Activated CD4-positive, alpha-beta T cell treated with anti-CD3 and anti-CD28 coated beads, Interleukin-2, amount 50 U/mL, for 16 hours (primary cell): Measurements from ENCODE around the gene VPS13C.
"Not testable (repeated sequence)": the region's sequence is repeated elsewhere in the genome, so short reads cannot be mapped to it uniquely, and the experiment has no call there.

Experiments used
- DNase-seq: peaks from one replicate; pipeline ENCODE4 v3.0.0-alpha.2; 2020

VPS13C gene

DNA sequence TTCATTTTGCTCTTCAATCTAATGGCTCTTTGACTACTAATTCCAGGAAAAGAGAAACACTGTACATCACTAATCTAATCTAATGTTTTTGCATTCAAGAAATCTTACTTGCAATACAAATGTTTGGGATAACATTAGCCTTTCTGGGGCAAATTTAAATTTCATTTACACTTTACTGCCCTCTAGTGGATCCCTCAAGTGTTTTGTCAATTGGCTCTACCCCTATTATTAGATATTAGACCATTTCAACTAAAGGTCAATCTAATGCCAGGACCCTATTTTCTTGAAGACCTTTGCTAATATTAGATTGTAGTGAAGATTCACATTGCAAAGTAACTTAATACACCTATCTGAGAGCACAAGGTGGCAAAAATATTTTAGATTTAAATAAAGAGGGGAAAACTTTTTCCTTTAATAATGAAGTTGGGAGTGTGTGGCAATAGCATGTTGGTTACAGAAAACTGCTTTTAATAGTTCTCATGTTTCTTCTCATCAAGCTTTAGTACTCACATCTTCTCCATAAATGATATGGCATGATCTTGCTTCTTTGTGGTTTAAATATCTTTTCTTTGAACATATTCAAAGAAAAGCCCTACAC lies 11.6 kb upstream of the VPS13C start:
- peak; percentile 40 for DNase-seq

DNA sequence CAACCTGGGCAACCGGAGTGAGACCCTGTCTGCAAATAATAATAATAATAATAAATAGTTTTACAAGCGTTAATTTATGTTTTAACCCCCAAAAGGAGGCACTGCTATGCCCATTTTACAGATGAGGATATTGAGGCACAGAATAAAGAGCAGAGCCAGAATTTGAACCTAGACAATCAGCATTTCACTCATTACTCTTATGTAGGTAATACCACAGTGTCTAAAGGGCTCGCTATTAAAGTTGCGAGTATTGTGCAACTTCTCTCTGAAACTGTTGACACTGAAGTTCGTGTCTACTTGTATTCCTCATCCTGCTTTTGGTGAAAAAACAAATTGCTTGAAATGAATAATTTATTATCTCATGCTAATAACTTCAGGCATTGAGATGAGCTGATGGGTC lies 9.3 kb upstream of the VPS13C start:
- DNase-seq, result no peak

DNA sequence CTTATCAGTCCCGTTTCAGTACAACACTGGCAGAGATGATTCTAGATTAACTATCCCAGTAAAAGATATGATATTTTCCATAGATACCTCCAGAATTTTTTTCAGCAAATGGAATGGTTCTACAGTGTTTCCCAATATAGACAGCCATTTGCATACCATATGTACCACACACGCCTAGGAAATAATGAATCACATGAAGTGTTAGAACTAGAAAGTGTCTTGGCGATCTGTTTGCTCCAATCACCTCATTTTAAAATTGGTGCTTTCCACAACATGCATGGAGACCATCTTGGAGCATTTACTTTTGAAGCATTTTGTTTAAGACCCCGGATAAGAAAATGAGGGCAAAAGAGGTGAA lies 8.5 kb upstream of the VPS13C start:
- no peak for DNase-seq

DNA sequence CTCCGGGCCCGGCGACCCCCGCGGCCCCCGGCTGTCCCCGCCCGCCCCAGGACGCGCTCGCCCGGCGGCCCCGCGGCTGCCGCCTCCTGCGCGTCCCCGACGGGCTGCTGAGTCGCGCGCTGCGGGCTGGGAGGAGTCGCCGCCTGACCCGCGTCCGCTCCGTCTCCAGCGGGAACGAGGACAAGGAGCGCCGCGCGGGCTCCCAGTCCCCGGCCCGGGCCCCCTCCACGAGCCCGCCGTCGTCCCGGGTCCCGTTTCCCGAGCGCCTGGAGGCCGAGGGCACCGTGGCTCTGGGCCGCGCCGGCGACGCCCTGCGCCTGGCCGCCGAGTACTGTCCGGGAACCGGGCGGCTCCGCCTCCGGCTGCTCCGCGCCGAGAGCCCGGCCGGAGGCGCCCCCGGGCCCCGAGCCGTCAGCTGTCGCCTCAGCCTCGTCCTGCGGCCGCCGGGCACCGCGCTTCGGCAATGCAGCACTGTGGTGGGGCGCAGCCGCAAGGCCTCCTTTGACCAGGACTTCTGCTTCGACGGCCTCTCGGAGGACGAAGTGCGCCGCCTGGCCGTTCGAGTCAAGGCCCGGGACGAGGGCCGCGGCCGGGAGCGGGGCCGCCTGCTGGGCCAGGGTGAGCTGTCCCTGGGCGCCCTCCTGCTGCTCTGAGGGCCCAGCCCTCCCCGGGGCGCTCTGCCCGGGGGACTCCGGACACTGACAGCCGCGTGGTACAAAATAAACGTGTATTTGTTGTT lies 8.0 kb upstream of the VPS13C start:
- no peak for DNase-seq

DNA sequence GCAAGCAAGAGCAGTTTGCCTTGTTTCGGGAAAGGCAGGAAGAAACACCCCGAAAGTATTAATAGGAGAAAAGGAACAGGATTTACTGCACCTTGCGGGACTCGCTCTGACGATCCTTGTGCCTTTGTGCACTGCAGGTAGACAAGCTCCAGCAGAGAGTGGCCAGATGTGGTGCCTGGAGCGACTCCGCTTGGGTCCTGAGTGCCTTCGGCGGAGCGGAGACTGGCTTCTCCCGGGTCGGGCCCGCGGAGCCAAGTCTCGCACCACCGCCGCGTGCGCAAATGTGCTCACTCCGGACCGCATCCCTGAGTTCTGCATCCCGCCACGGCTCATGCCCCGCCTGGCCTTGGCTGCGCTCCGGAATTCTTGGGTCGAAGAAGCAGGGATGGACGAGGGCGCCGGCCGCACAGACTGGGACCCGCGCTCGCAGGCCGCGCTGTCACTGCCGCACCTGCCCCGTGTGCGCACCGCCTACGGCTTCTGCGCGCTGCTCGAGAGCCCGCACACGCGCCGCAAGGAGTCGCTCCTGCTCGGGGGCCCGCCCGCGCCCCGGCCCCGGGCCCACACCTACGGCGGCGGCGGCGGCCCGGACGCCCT lies 7.3 kb upstream of the VPS13C start:
- DNase-seq, result no peak

DNA sequence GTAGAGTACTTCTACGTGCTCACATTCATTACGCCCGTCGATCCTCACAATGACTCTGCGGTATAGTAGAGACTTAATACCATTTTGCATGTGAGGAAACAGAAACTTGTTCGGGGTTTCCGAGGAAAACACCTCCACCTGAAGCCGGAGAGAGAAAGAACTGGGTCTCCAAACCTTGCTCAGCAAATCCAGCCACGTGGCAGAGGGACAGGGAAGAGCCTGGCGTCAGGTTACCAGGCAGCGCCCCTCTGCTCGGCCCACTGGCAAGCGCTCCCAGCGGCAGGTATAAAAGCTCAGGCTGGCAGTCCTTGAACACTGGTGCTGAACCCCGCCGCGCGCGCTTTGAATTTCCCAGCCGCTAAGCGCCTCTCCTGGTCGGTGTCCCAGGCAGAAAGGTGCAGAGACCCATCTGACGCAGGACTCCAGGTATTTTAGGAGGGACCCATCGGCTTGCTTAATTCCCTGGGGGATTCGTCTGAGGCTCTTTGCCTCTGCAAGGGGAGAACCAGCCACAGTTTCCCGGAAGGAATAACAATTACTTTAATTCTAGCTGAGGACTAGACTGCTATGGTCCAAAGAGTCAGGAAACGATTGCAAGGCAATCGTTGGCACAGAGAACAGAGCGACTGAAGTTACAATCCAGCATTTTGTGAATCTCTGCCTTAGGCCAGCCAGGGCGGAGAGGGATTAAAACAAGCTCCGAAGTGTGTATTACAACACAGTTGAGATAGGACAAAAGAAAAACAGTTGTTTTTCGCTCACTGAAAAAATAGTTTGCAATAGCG lies 6.6 kb upstream of the VPS13C start, which contains the start of gene C2CD4A:
TSS of gene C2CD4A (plus strand) at position 315 of the 785 bp plus-strand sequence. CDS start 637 bp downstream, outside the sequence.
- DNase-seq, result no peak

DNA sequence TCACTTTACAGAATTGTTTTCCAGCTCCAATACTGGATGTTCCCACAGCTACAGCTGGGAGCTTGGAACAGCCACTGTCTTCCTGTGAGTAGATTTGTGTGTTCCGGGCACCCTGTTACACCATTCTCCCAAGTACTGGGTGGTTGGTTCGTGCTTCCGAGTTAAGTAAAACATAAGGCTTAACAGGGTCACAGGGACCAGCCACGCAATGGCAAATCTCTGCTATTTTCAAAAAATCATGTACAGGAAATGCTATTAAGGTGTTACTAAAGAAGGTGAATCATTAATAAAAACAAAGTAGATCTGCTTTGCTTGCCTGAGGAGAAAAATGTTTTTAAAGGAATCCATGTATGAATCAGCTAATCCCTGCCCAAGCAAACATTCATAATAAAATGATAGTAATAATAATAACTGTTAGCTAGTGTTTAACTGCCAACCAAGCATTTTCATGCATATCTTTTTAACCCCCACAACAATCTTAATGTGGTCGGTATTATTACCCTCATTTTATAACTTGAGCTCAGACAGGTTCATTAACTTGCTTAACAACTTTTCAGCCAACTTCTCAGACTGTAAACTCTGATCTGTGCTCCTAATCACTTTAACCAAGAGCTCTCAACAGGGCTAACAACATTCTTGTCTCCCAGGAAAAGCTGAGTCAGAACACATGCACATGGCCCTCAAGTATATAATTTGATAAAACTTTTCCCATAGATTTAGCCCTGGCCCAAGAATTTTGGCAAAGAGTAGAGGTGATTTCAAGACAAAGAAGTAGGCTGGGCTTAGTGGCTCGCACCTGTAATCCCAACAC lies 3.8 kb upstream of the VPS13C start:
- DNase-seq, result no peak

DNA sequence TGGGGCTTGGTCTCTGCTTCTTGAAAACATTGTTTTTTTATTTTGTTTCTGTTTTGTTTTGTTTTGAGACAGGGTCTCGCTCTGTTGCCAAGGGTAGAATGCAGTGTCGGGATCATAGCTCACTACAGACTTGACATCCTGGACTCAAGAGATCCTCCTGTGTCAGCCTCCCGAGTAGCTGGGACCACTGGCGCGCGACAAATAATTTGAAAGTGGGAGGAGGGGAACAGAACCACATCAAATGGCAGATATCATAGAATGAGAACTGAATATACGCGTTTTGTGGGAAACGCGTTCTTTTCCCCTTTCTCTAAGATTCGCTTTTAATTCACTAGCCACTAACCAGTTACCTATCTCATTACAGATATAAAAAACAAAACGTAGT lies 641 bp upstream of the VPS13C start:
- DNase-seq, result no peak

DNA sequence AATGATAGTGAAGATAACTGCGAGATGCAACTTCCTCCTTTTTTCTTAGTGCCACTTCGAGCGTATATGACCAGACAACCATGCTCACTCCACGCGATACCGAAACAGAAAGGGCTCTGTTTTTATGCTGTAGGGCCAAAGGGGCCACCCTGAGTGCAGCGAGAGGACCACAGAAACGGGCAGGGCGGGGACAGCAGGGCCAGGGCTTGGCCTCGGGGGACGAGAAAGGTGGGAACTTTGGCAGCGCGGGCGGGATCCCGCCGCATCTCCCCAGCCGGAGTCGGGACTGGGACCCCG lies 483 bp downstream of the VPS13C start:
- DNase-seq, result peak; percentile 82

DNA sequence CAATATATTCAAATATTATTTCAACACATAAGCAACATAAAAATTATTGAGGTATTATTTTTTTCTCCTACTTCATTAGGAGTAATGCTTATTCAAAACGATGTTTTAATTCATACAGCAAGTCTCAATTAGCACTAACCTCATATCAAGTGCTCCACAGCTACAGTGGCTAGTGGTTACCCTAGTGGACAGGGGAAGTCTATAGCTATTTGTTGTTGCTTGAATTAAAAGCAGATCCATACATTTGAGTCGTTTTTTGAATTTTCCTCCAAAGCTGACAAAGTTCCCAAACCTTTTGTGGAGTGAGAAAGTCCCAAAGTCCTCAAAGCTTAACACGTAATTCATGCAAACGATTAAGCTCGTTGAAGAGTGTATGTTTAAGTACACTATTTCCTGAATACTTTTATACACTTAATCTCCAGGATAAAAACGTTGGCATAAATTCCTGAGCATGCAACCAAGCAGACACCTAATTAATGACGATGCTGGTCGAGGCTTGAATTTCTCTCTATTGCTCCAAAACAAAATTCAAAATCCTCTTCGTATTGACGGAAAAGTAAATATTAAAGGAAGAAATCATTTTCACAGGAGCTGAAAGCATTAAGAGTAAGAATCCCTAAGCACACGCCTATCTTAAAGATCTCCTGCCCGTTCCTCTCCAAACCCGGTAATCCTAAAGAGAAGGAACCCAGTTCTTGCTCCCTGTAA lies 985 bp downstream of the VPS13C start:
- DNase-seq, result no peak

DNA sequence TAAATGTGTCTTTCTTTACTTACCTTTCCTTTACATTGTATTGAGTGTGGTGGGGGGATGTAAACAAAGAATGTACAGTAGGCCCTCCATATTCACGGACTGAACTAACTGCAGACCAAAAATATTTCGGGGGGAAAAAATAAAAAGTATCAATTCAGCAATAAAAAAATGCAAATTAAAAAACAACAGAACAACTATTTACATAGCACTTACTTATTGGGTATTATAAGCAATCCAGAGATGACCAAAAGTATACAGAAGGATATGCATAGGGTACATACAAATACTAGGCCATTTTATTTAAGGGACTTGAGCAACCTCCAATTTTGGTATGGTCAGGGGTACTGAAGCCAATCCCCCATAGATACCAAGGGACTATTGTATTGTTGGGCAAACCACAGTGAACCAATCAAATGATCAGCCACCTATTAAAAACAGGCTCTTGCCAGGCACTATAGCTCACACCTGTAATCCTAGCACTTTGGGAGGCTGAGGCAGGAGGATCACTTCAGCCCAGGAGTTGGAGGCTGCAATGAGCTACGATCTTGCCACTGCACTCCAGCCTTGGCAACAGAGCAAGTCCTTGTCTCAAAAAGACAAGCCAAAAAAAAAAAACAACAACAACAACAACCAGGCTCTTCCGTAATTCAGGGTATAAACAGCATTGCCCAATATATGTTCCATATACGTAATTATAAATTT lies 1.8 kb downstream of the VPS13C start:
- DNase-seq, result no peak

DNA sequence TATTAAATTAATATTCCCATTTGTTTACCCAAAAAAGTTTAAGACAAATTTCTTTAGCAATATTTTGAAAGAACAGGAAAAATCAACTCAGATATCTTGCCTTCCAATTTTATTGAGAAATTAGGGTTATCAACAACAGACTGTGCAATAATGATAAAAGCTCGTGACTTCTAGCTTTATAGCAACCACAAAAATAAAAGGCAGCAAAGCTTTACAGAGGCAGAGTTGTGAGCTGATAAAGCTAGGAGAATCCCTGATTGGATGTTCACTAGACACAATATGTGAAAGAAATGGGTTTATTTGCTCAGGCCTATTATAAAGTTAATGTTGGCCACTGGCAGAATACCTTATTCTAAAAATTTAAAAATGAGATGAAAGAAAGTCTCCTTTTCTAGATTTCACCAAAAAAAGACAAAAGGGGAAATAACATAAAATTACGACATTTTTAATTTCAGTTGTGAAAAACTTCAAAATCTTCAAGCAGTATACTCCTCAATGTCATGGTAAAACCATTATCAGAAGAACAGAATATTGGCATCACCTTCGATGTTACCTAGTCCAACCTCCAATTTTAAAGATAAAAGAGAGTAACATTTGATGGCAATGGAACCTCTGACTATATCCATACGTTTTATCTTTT lies 2.8 kb downstream of the VPS13C start:
- DNase-seq, result no peak

DNA sequence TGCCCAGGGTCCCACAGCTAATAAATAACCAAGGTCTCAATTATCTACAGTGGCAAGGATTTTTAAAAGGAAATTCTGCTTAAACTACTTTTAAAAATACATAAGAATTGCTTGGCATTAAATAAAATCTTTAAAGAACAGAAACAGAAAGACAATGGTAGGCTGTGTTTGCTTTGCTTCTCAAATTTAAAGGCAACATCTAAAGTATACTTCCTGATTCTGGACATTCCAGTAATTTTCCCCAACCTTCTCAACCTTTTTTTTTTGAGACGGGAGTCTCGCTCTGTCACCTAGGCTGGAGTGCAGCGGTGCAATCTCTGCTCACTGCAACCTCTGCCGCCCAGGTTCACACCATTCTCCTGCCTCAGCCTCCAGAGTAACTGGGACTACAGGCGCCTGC lies 5.3 kb downstream of the VPS13C start:
- no peak for DNase-seq

DNA sequence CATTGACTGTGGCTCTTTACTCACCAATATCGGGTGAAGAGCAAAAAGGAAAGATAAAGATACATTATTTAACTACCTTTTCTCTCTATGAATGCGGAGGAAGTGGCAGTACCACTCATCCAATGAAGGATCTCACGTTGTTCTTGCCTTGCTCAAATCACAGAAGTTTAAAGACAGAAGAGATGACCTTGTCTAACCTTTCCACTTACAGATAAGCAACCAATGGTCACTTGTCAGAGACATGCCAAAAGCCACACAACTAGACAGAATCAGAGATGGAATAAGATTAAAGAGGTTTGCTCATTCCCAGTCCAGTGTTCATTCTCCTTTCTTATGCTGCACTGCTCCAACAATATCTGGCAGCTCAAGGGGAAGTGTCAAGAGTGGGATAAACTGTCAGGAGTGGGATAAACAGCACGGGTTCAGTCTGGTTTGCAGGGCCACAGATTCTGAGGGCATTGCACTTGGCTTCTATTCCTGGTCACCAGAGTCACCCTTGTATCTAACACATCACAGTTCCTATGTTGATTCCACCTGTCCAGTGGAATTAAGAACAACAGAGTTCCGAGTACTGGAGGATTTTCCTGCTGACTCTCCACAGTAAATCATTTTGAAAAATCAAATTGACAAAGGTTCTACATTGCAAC lies 6.7 kb downstream of the VPS13C start:
- DNase-seq, result no peak

DNA sequence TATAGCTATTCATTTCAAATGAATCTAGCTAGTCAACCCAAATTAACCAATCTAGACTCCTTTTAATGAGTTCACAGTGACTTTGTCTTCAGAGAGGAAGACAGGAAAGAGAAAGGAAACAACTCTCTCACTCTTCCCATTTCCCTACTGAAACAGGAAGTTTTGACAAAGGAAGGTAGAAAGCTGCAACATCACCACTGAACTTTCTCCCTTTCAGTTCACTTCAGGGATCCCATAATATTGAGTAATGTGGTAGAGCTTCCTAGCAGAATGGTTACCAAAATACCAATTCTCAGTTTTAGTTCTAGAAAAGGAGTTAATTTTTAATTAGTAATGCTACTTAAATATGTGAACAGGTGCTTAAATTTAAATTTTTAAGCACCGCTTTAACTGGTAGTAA lies 7.5 kb downstream of the VPS13C start:
- no peak for DNase-seq

DNA sequence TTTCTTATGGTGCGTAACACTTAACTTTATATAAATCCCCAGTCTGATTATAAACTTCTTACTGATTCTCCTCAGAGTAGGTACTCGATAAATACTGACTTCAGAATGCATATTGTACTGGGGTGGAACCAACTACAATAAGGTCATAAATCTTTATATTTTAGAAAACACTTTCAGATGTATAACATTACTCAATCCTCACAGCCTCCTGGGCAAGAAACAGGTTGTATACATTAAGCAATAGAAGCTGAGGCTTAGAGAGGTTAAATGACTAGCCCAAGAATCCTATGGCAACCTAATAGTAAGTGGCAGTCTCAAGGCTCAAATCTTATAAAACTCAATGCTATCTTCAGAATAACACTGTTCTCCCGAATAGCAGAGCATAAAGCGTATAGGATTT lies 9.1 kb downstream of the VPS13C start:
- no peak for DNase-seq

DNA sequence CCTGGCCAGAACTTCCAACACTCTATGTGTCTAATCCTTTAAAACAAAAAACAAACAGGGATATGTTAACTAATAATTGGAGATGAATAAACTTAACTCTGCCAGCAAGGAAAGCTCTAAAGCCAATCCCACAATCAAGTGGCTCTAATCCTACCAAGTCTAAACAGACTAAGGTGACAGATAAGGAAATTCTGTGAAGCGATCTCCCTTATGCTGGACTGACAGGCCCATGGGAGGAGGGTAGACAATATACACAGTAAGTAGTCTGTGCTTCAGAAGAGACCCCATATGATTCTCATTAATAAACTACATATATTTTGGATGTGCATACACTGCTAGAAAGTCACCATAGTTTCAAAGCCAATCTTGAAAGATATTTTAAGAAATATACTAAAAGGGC lies 10.1 kb downstream of the VPS13C start:
- DNase-seq, result no peak

DNA sequence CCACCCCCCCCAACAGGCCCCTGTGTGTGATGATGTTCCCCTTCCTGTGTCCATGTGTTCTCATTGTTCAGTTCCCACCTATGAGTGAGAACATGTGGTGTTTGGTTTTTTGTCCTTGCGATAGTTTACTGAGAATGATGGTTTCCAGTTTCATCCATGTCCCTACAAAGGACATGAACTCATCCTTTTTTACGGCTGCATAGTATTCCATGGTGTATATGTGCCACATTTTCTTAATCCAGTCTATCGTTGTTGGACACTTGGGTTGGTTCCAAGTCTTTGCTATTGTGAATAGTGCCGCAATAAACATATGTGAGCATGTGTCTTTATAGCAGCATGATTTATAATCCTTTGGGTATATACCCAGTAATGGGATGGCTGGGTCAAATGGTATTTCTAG lies 12.0 kb downstream of the VPS13C start:
- not testable (repeated sequence) for DNase-seq

DNA sequence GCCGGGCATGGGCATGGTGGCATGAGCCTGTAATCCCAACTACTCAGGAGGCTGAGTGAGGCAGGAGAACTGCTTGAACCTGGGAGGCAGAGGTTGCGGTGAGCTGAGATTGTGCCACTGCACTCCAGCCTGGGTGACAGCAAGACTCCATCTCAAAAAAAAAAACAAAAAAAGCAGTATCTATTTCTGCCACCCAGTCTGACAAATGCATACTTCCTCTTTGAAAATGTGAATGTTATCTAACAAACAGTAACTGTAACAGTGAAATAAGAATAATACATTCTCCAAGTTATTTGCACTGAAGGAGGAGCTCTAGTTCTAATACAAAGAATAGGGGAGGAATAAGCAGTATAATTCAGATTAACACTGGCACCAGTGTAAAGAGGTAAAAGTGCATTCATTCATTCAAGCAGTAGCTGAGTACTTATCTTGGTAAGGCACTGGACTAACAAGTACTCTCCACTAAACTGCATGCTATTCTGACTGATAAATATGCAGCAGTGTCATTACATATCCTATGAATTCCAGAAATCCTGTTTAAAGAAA lies 12.9 kb downstream of the VPS13C start:
- no peak for DNase-seq

DNA sequence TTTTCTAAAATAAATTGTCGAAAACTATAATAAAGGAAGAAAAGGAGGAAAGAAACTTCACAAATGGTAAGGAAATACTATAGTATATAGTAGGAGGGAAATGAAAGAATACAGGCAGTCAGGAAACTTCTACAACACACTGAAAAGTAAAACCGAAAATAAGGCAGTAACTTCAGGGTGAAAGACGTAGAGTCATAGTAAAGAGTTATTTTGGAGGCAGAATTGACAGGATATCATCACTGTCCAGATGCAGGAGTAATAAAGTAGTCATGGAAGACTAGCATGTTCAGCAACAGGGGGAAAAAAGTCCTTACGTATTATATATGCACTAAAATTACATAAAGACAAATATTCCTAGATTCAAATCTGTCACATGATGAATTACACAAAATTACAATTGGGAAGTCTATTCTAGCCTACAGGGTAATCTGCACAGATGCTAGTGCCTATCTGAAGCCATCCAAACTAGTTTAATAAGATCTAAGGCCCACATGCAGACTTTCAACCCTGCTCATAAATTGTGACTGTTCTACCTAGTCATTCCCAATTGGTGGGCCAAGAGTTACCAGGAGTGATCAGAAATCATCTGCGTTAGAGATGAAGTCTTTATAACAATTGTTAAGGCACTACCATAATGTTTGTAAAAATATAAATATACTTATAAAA lies 14.0 kb downstream of the VPS13C start:
- no peak for DNase-seq
